Omental fat pad (tissue), 4 donors: ENCODE results near the gene SEMA3C. TPM values are rescaled to one million over a fixed set of nuclear protein-coding genes. Genes with fewer than 3 reads are reported as not detected.
A peak's percentile ranks its signal among the peaks of the same experiment; 100 is the strongest.

ENCODE experiments used
- ATAC-seq: fragments of 150-250 bp; one replicate; pipeline ENCODE4 v1.9.1; 2016; ENCODE audit warnings: mild to moderate bottlenecking, moderate library complexity; ENCODE audit not compliant: low FRiP score
- DNase-seq: peaks from one replicate; pipeline ENCODE4 v3.0.0-alpha.2; 2019; ENCODE audit warnings: low spot score
- total RNA-seq, 4 donors: library from RNA; depleted of rRNA; stranded (reverse); fragments of >200 nt; gene quantifications; one replicate each; pipeline ENCODE4 v1.1.0, GENCODE V29; 2016
- TF ChIP-seq, protein P1 (sequence below), 3 donors: fragments of 450-650 bp; IDR thresholded peaks; one replicate each; pipeline ENCODE4 v1.5.1; 2016 to 2017; ENCODE audit warnings: antibody characterized with exemption in 3 of 3, mild to moderate bottlenecking in 3 of 3, moderate library complexity in 2 of 3

The SEMA3C gene
- total RNA-seq, 4 donors from 2014 or later, result 46.2 to 201 (median 126) TPM

DNA sequence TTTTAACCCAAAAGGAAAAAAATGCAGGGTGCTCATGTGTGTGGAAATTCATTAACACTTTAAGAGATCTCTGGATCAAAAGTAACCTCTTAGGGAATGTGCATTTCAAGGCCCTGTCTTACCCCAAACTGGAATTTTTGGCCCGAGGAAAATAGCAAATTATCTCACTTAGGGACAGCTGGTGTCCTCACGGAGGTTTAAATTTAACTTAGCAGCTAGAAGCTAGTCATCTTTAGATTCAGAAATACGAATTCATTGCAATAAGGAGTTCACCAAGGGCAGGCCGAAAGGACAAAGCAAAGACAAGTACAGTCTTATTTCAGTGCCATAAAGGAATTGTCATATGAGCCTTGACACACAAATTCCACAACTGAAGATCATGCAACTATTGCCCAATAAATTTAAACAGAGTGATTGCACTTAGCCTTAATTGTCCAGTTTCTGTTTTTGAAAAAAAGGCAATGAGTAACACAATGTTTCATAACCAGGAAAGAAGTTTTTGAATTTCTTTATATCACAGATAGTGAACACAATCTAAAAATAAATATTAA lies 22.4 kb upstream of the SEMA3C start:
- TF ChIP-seq, protein P1, sequence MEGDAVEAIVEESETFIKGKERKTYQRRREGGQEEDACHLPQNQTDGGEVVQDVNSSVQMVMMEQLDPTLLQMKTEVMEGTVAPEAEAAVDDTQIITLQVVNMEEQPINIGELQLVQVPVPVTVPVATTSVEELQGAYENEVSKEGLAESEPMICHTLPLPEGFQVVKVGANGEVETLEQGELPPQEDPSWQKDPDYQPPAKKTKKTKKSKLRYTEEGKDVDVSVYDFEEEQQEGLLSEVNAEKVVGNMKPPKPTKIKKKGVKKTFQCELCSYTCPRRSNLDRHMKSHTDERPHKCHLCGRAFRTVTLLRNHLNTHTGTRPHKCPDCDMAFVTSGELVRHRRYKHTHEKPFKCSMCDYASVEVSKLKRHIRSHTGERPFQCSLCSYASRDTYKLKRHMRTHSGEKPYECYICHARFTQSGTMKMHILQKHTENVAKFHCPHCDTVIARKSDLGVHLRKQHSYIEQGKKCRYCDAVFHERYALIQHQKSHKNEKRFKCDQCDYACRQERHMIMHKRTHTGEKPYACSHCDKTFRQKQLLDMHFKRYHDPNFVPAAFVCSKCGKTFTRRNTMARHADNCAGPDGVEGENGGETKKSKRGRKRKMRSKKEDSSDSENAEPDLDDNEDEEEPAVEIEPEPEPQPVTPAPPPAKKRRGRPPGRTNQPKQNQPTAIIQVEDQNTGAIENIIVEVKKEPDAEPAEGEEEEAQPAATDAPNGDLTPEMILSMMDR (IDR thresholded peaks at IDR 0.05), result no peak

DNA sequence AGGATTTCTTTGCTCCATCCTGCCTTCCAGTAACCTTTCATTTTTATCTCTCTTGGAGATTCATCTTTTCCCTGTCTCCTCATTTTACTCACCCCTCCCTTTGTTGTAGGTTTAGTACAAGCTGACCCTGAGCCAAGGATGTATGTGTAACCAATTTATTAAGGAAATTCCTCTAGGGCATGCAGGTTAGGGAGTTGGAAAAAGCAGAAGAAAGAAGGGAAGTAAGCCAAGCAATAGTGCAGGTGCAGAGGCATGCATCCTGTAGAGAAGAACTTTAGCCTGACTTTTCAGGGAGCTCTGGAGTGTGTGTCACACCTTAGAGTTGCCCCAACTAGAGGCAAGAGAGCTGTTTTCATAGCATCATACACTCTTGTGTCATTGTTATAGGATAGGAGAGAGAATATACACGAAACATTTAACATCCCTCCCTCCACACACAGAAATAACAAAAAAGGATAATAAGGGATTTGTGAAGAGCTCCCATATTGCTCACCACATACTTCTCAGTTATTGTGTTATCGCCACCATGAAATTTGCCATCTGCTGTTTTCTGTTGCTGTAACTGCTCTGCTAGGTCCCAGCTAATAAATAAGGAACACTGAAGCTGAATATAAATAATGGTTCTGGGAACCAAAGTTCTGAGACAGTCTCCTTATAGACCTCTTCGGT lies 21.8 kb upstream of the SEMA3C start:
- TF ChIP-seq, protein P1 (IDR thresholded peaks at IDR 0.05), result no peak
- DNase-seq (no peak), ATAC-seq (no peak)

More for the DNA sequence above, 22.4 kb upstream of the SEMA3C start:
- no peak for DNase-seq
- peak; percentile 60 for ATAC-seq

DNA sequence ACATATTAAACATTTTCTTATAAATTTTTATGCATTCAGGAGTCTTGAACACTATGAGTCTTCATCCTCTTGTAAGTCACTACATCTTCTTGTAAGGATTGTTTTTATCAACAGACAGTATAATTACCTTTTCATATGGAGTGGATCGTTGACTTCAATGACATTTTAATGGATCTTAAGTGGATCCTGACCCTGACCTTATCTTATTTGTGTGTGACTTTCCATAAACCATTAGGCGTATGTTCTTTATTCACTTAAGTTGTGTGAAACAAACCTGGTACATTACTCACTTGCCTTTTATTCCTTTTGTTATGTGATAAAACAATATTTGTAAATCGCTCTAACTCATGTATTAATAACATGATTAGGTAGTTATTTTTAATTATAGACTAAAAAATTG lies 18.5 kb upstream of the SEMA3C start:
- TF ChIP-seq, protein P1 (IDR thresholded peaks at IDR 0.05), result no peak
- ATAC-seq, result no peak
- DNase-seq, result no peak

DNA sequence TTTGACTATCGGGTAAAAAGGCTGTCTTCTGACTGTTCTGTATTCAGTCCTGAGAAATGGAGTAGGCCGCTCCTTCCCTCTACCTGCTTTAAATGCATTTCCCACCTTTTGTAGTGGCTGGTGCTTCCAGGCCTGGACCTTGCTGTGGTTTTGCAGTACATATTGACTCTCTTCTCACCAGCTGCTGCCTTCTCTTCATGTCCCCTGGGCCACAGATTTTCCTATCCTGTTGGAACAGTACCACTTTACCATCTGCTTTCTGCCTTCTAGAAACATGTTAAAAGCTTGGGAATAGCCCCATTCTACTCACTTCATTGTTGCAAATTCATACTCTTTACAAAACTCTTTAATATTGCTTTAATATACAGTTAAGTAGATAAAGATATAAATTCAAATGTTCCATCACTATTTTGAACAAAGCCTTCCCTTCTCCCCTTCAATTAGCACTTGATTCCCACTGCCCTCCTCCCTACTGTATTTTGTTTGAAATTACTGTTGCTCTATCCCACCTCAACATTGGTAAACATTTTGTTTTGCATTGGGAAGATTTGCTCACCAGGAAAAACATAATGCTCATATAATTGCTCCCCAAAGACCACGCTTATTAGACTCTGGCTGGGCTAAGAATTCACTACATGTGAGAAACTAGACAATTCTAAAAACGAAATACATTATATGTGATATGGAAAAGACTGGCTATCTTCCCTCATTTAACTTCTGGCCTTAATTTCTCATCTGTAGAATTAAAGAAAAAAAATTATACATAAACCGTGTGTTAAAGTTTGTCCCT lies 17.3 kb upstream of the SEMA3C start:
- TF ChIP-seq, protein P1 (IDR thresholded peaks at IDR 0.05), result no peak
- no peak for ATAC-seq
- DNase-seq, result no peak

DNA sequence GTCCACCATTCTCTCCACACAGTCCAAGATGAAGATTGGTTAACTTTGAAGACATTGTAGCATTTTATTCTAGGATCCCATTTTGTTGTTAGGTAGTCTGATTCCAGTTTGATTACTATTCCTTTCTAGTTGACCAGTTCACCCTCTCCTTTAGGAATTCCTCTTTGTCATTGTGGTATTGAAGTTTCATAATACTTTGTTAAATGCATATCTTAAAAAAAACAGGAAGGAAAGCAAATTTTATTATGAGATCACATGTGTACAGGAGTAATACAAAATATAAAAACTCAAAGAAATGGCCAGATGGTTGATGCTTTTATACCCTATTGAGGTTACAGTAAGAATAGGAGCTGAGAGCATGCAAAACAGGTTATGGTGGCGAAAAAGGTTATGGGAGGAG lies 15.5 kb upstream of the SEMA3C start:
- ATAC-seq, result no peak
- TF ChIP-seq, protein P1 (IDR thresholded peaks at IDR 0.05), result no peak
- DNase-seq, result no peak

DNA sequence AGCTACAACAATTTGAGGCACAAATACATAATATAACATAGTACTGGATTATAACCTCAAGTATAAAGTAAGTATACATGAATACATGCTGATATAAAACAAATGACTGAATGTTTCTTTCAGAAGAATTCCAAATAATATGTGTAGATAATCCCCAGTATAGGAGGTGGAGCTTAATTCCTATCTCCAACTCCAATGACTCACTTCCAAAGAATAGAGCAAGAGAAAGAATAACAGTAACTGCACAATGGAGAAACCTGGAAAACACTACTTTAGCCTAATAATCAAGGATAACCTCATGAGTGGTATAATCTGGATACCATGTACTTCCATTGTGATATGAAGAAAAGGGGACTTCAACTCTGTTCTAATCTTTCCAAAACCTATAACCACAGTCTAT lies 13.7 kb upstream of the SEMA3C start:
- ATAC-seq (no peak), DNase-seq (no peak)
- TF ChIP-seq, protein P1 (IDR thresholded peaks at IDR 0.05), result no peak
